Middle frontal gyrus (tissue), 1 donor: ENCODE measurements around the gene CBX2.

Experiments used
- DNase-seq: peaks from one replicate; pipeline ENCODE4 v3.0.0-alpha.2; 2015; ENCODE audit warnings: low spot score; ENCODE audit errors: extremely low spot score

CBX2 gene

DNA sequence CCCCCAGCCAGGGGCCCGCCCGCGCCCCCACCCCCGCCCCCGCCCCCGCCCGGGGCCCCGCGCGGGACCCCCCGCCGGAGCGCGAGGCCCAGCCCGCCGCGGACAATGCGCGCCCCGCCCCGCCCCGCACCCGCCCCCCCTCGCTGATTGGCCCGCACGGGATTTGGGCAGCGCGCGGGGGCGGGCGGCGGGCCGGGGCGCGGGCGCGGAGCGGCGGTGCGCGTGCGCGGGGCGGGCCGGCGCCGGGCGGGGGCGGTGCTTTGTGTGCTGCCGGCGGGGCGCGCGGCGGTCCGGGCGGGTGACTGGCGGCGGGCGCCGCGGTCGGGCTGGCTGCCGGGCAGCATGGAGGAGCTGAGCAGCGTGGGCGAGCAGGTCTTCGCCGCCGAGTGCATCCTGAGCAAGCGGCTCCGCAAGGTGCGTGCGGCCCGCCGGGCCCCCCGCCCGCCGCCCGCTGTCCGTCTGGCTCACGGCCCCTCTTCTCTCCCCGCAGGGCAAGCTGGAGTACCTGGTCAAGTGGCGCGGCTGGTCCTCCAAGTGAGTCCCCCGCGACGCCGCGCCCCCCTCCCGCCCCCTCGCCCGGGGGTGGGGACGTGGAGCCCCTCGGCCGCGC, at the start of gene CBX2:
Gene CBX2, plus strand, starts transcription at position 255 of the 610 bp plus-strand sequence. Its CDS starts 88 bp downstream, at position 343.
- peak; percentile 18 for DNase-seq

DNA sequence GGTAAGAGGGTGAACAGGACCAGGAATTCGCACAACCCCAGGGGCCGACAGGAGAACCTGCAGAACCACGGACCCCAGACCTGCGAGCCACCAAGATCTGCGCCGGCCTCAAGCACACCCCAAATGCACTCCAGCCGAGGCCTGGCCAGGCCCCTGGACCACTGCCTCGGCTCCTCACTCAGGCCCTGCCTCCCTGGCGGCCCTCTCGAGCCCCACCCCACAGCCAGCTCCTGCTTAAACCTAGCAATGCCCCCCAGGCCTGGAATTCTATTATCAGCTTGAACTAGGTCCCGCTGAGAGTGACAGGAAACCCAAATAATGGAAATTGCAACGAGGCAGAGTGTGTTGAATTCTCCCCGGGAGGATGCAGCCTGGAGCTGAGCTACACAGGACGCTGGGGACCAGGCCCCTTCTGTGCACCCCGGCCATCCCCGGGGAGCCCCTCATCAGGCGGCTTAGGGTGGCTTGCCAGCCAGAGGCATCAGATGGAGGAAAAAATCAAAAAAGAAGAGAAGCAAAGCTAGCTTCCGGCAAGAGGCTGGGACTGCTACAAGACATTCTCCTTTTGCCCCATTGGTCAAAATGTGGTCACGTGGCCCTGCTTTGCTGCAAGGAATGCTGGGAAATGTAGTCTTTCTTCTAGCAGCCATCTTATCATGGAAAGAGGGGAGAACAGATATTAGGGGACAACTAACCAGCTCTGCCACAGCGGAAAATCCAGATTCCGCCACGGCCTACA, 49.6 kb upstream of the CBX2 start:
- peak; percentile 88 for DNase-seq

DNA sequence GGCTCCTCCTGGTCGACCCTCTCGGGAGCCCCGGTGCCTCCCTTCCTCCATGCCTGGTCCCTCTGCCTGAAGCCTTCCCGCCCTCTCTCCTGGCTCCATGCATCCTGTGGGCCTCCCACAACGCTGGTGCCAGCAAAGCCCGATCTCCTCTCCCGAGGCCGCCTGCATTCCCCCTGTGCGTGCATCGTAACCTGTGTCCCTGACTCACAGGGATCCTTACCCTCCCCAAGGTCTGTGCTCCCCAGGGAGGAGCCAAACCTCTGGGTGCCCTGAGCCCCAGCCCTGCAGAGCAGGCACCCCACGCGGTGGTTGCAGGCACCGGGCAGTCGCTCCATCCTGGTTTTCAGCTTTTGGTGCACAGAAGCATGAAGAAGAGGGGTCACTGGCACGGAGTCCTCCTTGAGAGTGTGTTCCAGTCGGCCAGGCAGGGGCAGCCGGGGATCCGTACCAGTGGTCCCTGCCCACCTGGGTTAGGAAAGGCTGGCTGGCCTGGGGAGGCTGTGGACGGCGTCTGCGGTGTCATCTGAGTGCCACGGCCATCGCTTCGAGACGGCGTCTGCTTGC, 49.0 kb upstream of the CBX2 start:
- no peak for DNase-seq

DNA sequence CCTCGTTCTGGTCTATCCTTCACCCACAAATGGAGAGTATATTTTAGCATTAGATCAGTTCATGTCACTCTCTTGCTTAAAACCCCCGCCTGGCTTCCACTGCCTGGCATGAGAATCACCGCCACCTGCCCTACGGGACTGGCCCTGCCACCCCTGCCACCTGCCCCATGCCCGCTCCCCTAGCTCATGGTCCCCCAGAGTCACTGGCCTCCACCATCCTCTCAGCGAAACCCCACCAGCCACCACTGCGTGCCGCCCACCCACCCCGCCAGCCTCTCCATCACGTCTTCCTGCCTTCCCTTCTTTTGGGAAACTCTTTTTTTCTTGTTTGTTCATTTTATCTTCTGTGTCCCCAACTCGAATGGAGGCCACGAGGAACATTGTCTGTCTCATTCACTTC, 48.2 kb upstream of the CBX2 start:
- DNase-seq = no peak

DNA sequence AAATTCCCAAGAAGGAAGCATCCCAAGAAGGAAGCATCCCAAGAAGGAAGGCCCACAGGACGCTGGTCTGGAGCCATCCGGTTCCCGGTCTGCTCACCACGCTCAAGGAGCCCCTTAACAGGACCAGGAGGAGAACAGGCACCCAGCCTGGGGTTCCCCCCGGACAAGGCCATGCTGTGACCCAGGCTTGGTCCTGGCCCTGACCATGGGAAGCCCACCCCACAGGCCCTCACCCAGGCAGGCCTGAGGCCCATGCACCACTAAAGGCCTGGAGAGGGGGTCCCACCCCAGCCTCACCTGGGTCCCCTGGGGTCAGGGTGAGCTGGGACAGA, 47.5 kb upstream of the CBX2 start:
- DNase-seq = no peak

DNA sequence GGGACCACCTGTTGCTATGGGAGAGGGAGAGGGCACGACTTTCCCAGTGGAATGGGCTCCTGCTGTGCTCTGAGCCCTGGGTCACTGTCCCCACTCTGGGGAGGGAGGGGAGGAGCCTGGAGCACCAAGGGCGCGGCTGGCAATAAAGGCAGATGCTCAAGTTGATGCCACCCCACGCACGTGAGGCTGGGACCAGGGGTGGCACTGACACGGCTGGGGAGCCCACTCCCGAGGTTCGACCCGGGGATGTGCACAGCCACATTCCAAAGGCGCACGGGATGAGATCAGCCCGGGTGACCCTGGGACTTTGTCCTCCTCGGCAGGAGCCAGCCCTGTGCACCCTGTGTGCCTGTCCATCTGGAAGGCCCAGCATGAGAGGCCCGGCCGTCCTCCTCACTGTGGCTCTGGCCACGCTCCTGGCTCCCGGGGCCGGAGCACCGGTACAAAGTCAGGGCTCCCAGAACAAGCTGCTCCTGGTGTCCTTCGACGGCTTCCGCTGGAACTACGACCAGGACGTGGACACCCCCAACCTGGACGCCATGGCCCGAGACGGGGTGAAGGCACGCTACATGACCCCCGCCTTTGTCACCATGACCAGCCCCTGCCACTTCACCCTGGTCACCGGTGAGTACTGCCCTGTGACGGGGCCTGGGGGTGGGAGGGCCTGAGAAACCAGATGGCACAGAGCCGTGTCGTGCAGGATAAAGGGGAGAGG, 47.0 kb upstream of the CBX2 start, which contains the start of gene ENPP7:
Gene ENPP7, plus strand, starts transcription at position 175 of the 715 bp plus-strand sequence. Its CDS starts 197 bp downstream, at position 372.
- no peak for DNase-seq

DNA sequence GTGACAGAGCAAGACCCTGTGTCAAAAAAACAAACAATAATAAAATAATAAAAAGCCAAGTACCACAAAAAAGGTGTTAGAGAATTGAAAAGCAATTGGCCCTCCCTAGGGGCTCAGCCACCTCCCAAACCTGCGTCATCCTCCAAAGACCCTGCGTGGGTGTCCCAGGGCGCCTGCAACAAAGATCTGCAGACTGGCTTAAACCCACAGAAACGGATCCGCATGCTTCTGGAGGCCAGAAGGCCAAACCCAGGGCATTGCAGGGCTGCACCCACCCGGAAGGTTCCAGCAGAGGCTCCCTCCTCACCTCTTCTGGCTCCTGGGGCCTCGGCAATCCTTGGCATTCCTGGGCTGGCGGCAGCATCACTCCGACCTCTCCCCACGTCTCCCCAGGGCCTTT, 45.7 kb upstream of the CBX2 start:
- no peak for DNase-seq

DNA sequence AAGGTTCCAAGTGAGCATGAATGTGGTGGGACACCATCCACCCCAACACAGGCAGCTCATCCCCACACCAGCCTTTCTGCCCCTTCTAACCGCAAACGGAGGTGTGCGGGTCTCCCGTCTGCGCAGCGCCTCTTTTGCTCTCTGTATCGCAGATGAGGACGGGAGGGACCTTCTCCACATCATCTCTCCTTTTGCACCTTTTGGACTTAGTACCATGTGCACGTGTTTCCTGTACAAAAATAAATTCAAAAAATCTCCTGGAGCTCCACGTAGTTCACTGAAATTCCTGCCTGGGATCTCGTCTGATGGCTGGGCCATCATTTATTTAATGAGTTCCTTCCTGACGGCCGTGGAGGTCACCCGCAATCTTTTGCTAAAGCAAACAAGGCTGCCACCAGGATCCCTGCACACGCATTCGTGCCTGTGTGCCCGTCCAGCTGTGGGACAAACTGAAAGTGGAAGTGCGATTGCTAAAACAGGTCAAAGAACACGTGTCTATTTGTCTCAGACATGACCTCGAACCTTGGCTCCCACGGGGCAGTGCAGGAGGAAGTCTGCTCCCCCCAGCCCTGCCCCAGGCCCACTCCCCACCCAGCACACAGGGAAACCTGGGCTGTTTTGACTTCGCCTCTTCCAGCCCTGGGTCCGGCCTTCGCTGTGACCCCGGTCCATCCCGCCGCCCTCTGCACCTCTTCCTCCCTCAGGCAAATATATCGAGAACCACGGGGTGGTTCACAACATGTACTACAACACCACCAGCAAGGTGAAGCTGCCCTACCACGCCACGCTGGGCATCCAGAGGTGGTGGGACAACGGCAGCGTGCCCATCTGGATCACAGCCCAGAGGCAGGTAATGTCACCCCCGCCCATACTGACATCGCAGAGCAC, 44.9 kb upstream of the CBX2 start:
- DNase-seq = no peak

DNA sequence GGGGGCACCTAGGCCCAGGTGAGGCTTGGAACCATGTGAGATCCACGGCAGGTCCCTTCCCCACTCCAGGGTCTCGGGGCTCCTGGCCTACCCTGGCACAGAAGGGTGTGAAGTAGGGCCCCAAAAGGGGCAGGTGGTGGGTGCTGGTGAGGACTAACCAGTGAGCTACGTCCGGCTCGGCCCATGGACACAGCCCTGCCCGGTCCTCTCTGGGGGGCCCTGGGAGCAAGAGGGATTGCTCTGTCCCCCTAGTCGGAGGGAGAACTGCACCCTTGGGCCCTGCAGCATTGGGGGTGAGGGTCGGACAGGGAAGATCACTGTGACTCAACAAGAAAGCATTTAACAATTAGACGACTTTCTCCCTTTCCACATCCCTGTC, 44.3 kb upstream of the CBX2 start:
- DNase-seq = no peak

DNA sequence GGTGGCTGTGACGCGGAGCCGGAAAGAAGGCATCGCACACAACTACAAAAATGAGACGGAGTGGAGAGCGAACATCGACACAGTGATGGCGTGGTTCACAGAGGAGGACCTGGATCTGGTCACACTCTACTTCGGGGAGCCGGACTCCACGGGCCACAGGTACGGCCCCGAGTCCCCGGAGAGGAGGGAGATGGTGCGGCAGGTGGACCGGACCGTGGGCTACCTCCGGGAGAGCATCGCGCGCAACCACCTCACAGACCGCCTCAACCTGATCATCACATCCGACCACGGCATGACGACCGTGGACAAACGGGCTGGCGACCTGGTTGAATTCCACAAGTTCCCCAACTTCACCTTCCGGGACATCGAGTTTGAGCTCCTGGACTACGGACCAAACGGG, 42.9 kb upstream of the CBX2 start:
- no peak for DNase-seq

DNA sequence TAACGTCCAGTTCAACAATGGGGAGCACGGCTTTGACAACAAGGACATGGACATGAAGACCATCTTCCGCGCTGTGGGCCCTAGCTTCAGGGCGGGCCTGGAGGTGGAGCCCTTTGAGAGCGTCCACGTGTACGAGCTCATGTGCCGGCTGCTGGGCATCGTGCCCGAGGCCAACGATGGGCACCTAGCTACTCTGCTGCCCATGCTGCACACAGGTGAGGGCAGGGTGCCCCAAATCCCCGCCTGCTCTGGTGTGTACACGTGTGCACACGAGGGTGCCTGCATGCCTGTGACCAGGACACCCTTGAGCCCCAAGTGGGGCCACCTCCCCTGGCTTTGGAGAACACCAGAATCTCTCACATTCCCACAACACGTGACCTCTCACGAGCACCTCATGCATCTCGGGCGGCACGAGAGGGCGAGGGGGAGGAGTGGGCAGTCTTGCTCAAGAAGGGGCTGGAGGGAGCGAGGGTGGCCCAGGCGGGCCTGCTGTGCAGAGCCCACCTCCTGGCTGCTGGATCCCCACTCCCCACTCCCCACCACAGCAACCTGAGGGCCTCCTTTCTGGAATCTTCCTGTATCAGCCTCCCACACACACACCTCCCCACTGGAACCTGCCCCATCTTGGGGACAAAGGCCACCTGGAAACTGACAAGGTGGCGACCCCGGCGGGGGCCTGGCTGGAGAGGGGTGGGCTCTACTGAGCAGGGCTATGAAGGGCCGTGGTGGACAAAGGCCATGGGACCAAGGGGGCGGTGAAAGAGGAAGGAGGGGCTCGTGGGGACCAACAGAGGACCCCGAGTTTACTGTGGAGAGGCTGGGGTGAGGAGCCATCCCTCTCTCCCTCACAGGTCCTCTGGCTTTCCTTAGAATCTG, 40.7 kb upstream of the CBX2 start:
- no peak for DNase-seq

DNA sequence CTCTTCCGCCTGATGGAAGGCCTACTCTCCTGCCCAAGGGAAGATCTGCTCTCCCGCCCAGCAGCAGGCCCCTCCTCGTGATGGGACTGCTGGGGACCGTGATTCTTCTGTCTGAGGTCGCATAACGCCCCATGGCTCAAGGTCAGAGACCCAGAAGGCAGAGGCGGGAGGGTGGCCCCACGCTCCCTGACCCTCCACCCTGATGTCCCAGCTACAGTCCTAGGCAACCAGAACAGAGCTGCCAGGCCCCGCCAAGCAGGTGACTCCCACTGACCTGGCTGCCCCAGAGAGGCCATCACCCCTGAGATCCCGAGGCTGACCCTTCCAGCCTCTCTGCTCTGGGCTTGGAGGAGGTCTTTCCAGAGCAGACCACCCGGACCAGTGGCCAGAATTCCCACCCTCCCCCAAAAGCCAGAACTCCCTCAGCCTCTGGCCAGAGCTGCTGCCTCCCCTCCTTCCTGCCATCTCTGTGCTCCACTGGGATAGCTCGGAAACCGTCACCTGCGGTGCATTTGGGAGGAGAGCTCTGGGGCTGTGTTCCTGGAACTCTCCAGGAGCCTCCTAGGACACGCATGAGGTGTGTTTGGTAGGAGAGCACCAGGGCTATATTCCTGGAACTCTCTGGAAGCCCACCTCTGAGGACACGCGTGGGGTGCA, 39.9 kb upstream of the CBX2 start:
- no peak for DNase-seq

DNA sequence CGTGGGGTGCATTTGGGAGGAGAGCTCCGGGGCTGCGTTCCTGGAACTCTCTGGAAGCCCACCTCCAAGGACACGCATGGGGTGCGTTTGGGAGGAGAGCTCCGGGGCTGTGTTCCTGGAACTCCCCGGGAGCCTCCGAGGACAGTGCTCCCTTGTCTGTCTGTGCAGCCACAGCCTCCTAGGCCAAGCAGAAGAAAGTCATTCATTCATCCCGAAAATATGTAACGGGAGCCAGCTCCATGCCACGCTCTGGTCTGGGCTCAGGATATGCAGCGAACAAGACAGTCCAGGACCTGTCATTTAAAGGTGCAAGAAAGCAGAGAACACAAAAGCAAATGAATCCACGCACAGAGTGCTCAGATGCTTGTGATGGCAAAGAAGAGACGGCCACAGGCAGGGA, 39.3 kb upstream of the CBX2 start:
- DNase-seq = no peak

DNA sequence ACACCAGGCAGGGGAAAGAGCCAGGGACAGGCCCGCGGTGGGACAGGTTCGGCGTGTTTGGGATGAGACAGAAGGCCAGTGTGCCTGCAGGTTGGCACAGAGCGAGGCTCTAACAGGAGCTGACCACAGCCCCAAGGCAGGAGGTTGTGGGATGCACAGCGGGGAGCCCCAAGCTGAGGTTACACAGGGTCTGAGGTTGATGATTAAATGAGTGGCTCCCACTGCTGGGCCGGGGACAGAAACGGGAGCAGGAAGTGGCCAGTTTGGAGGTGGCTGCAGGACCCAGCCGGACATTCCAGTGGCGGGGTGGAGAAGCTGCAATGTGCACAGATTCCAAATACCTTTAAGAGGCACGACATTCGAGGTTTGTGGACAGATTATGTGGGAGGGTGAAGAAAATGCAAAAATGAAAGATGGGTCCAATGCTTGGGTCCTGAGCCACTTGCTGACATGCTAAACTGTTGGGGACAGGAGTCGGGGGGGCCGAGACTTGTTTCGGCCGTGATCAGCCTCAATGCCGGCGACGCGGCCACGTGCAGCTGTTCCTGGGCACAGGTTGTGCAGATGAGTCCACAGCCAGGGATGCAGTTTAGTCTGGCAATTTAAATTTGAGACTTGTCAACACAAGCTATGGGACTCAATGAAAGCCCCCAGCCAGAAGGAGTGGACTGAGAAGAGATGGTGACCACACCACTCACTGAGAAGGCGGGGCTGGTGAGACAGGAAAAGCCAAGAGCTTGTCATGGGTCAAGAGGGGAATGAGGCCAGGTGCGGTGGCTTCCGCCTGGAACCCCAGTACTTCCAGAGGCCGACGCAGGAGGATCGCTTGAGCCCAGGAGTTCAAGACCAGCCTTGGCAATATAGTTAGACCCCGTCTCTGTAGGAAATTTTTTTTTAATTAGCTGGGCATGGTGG, 38.5 kb upstream of the CBX2 start:
- DNase-seq = no peak

DNA sequence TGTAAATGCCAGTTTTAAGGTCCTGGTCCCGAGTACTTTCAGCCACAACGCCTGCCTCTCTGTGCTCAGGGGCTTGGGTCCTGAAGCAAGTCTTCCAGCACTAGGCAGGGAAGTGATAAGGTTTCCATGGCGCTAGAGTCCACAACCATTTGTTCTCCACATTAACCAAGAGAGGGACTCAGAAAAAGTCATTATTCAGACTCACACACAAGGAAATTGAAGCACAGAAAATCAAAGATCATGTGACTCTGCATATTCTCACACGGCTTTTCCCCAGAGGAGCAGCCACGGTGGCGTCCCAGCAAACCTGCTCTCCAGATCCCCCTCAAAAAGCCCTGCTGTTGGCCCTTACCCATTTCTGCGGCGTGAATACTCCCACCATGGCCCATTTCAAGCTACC, 37.5 kb upstream of the CBX2 start:
- DNase-seq = no peak

DNA sequence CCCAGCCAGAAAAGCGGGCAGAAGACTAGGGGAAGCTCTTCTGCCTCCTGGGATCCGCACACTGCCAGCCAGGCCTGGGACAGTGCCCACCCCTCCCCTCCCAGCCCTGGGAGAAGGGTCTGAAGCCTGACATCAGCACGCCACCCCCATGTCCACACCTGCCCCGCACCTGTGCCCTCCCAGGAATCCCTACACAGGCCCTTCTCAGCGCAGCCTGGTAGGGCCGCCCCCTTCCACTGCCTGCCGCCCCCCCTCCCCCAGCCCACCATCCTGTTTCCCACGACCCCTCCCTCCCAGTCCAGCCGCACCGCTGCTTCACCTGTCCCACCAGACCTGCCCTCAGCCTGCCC, 36.6 kb upstream of the CBX2 start:
- no peak for DNase-seq

DNA sequence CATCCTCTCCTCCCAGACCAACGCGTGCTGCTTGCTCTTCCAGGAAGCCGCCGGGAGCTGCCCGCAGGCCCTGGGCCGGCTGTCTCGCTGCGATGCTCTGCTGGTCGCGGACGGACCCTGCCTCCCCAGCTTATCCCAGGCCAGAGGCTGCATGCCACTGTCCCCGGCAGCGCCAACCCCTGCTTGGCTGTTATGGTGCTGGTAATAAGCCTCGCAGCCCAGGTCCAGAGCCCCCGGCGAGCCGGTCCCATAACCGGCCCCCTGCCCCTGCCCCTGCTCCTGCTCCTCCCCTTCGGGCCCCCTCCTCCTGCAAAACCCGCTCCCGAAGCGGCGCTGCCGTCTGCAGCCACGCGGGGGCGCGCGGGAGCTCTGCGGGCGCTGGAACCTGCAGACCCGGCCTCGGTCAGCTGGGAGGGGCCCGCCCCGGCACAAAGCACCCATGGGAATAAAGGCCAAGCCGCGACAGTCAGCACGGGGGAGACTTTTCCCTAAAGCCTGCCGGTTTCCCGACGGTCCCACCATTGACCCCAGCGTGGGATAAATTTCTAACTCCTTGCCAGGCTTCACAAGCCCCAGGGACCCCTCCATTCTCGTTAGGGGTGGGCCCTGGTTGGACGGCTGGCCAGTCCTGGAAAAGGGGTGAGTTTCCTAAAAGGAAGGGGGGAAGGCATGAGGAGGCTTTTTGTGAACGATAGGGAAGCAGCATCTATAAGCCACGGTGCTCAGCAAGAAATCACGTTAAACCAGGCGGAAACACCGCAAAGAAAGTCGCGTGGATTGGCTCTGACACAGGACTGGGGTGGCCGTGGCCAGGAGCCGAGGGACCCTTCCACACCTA, 36.0 kb upstream of the CBX2 start:
- DNase-seq = no peak

DNA sequence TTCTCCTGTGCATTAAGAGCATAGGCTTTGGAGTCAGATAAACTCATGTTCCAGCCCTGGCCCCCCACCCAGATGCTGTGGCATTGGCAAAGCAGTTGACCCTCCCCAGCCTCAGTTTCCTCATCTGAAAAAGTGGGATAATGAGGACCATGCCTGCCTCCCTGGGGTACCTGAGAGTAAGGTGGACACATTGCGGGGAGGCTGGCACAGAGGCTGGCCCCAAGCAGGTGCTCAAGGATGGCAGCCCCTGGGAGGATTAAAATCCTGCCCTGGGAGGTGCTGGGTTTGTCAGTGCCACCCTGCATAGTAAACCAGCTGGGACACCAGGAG, 35.4 kb upstream of the CBX2 start:
- DNase-seq = no peak
